AG04450 (cell line): Measurements from ENCODE around the gene UPF2. TPM values are rescaled to one million over a fixed set of nuclear protein-coding genes. Genes with fewer than 3 reads are reported as not detected.

Experiments
- CTCF ChIA-PET: fragments of 300-600, 350-600 bp; formaldehyde crosslinking; extraction: SDS; loops from one replicate; lab custom pipeline; 2022; ENCODE audit warnings: antibody characterized with exemption, inconsistent platforms; lab: Charles Lee
- POLR2A ChIA-PET: fragments of 350-600 bp; formaldehyde crosslinking; extraction: SDS; loops from one replicate; lab custom pipeline; 2021; ENCODE audit warnings: antibody characterized with exemption, inconsistent platforms; lab: Yijun Ruan, JAX
- DNase-seq: peaks from one replicate; pipeline ENCODE4 v3.0.0-alpha.2; 2011; ENCODE audit warnings: low read depth, low spot score
- H3K27ac ChIP-seq: one replicate; pipeline ENCODE4 v1.5.1; 2012; ENCODE audit warnings: low read depth, low read length, control low read depth
- H3K27me3 ChIP-seq: one replicate; pipeline ENCODE4 v1.6.0; 2012; ENCODE audit warnings: low read length; ENCODE audit not compliant: control insufficient read depth, insufficient read depth
- H3K4me3 ChIP-seq: 2 replicates; pipeline ENCODE4 v1.5.1; 2011; ENCODE audit warnings: mild to moderate bottlenecking, low read depth, low read length, control low read depth
- H3K9me3 ChIP-seq: 2 replicates; pipeline ENCODE4 v1.5.1; 2012; ENCODE audit warnings: low read length; ENCODE audit not compliant: control insufficient read depth, insufficient read depth
- CTCF ChIP-seq: IDR thresholded peaks from 2 replicates; pipeline ENCODE4 v1.5.1; 2011; ENCODE audit warnings: low read depth, low read length, control low read depth, inconsistent platforms
- polyA plus RNA-seq: library from polyadenylated mRNA; depleted of rRNA; stranded (reverse); fragments of >200 nt; gene quantifications from 2 replicates; pipeline ENCODE4 v1.2.3, GENCODE V29; 2011

Gene UPF2
- polyA plus RNA-seq, 1 experiment, result 18.4 TPM

DNA sequence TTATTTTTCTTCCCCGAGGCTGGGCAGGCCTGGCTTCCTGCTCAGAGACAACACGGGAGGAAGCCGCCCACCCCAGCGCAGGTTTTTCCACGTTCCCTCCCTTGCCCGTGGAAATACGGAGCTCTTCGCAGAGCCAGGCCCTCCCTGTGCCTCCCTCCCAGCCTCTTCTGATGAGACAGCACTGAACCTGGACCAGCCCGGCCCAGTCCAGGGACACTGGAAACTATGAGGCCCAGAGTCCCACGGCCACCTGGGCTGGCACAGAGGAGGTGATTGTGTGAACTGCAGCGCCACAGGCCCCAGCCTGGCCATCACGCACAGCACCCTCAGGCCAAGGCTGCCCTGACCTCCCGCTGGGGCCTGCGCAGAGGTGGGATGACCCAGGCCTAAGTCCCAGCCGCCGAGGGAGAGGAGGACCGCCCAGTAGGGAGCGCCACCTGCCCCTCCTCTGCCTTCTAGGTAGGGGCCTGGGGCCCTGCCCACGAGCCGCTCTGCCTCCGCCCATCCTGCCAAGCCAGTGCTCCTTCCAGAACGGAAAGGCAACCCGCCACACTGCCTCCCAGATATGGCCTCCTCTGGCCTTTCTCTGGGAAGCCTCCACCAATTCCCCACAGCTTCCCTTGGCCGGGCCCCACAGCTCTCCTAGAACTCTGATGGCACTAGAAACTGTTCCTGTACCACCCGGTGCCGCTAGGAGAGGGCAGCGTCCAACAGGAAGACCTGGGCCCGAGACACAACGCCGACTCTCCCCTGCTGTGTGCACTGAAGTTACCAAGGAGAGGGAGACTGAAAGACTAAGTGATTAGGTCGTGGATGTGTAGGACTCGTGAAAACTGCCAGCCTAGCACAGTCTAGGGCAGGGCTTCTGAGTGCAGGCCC is 162.2 kb downstream of the UPF2 start:
- Histone ChIP-seq H3K4me3 (no peak overlapping the region), H3K9me3 (peaks cover 5% of the 10 kb centered on the region; the same call in 1 of the 2 replicates), H3K27me3 (no peaks in the 10 kb centered on the region), H3K27ac (no peak overlapping the region)
- no peak for TF ChIP-seq CTCF
- ChIA-PET CTCF (interaction anchor here (1.5 kb wide), 1 partner anchor 60 kb away, joined by 3 read pairs; no protein-coding TSS in a partner anchor), POLR2A (no interaction called here)
- no peak for DNase-seq

- no peaks in the 10 kb centered on the region for H3K27me3 ChIP-seq
Observed at GRCh38 chr10:11879387-11880094, 163.1 kb downstream of the UPF2 start.

GRCh38 chr10:11878776-11879175 is 163.8 kb downstream of the UPF2 start:
- TF ChIP-seq CTCF, result no peak
- DNase-seq, result no peak
- Histone ChIP-seq H3K27ac (no peak overlapping the region), H3K9me3 (peaks cover 5% of the 10 kb centered on the region; the same call in 1 of the 2 replicates), H3K4me3 (no peak overlapping the region), H3K27me3 (no peaks in the 10 kb centered on the region)
- ChIA-PET CTCF (no interaction called here), POLR2A (no interaction called here)

More at GRCh38 chr10:11879387-11880094, 163.1 kb downstream of the UPF2 start:
- POLR2A ChIA-PET, result no interaction called here
- no peak overlapping the region for H3K27ac ChIP-seq
- CTCF ChIA-PET, result no interaction called here
- H3K4me3 ChIP-seq, result no peak overlapping the region
- H3K9me3 ChIP-seq, result peaks cover 5% of the 10 kb centered on the region; the same call in 1 of the 2 replicates
- DNase-seq, result no peak
- no peak for TF ChIP-seq CTCF

- no peak for DNase-seq
- POLR2A ChIA-PET, result no interaction called here
- CTCF ChIA-PET, result no interaction called here
Observed at GRCh38 chr10:11877591-11877905, 165.1 kb downstream of the UPF2 start.

More at GRCh38 chr10:11877591-11877905, 165.1 kb downstream of the UPF2 start:
- no peak for TF ChIP-seq CTCF
- Histone ChIP-seq H3K27ac (no peak overlapping the region), H3K27me3 (no peaks in the 10 kb centered on the region), H3K4me3 (no peak overlapping the region), H3K9me3 (peaks cover 5% of the 10 kb centered on the region; the same call in 1 of the 2 replicates)
